HepG2 (cell line): ENCODE data around the gene TTC5. TPM values are rescaled to one million over a fixed set of nuclear protein-coding genes. Genes with fewer than 3 reads are reported as not detected.

ENCODE experiments used
- ATF1 ChIP-seq: IDR thresholded peaks from 2 replicates; pipeline ENCODE4 v1.6.1; 2016; ENCODE audit warnings: mild to moderate bottlenecking, control low read depth
- CBX2 ChIP-seq, 2 experiments: fragments of 200-600 bp in 1 of 2; sonication (generic); formaldehyde crosslinking in 1 of 2; IDR thresholded peaks; 2 replicates each; pipeline versions ENCODE4 v1.7.0 to v1.8.1; 2018 to 2022; ENCODE audit warnings: low read depth in 2 of 2, low read length in 1 of 2, mild to moderate bottlenecking in 1 of 2, missing genetic modification reagents in 1 of 2
- CENPX ChIP-seq: sonication (generic); formaldehyde crosslinking; IDR thresholded peaks from 2 replicates; pipeline ENCODE4 v1.9.0; 2021; ENCODE audit warnings: mild to moderate bottlenecking, missing genetic modification reagents, moderate library complexity
- GPBP1L1 ChIP-seq: sonication (generic); formaldehyde crosslinking; IDR thresholded peaks from 2 replicates; pipeline ENCODE4 v1.5.0; 2020; ENCODE audit warnings: mild to moderate bottlenecking, missing genetic modification reagents
- GTF3A ChIP-seq: sonication (generic); formaldehyde crosslinking; conservative IDR thresholded peaks from 2 replicates; pipeline ENCODE4 v1.4.0; 2020; ENCODE audit warnings: mild to moderate bottlenecking, missing genetic modification reagents
- HNRNPL ChIP-seq: fragments of 200-400 bp; formaldehyde crosslinking; IDR thresholded peaks from 2 replicates; pipeline ENCODE4 v1.6.1; 2017; ENCODE audit warnings: mild to moderate bottlenecking, low read depth, low read length
- HOXA5 ChIP-seq: sonication (generic); formaldehyde crosslinking; IDR thresholded peaks from 2 replicates; pipeline ENCODE4 v1.4.0; 2020; ENCODE audit warnings: missing genetic modification reagents
- IRF2 ChIP-seq: IDR thresholded peaks from 2 replicates; pipeline ENCODE4 v1.6.1; 2018; ENCODE audit warnings: missing genetic modification reagents, missing compliant biosample characterization
- KDM5A ChIP-seq: fragments of 200-600 bp; sonication (generic); IDR thresholded peaks from 2 replicates; pipeline ENCODE4 v1.7.0; 2018; ENCODE audit warnings: antibody characterized with exemption, mild to moderate bottlenecking, low read length, borderline replicate concordance
- KLF15 ChIP-seq: sonication (generic); formaldehyde crosslinking; IDR thresholded peaks from 2 replicates; pipeline ENCODE4 v1.8.1; 2023; ENCODE audit warnings: borderline replicate concordance, mild to moderate bottlenecking, inconsistent platforms, missing genetic modification reagents, mixed read lengths
- MATR3 ChIP-seq: sonication (generic); formaldehyde crosslinking; IDR thresholded peaks from 2 replicates; pipeline ENCODE4 v1.4.0; 2020; ENCODE audit warnings: missing genetic modification reagents
- MTF1 ChIP-seq: sonication (generic); formaldehyde crosslinking; IDR thresholded peaks from 2 replicates; pipeline ENCODE4 v1.5.0; 2020; ENCODE audit warnings: missing genetic modification reagents
- ONECUT2 ChIP-seq: sonication (generic); formaldehyde crosslinking; IDR thresholded peaks from 2 replicates; pipeline ENCODE4 v1.4.0; 2020; ENCODE audit warnings: missing genetic modification reagents
- RBM22 ChIP-seq: fragments of 200-400 bp; formaldehyde crosslinking; optimal IDR thresholded peaks from 2 replicates; pipeline ENCODE3; 2017; ENCODE audit warnings: mild to moderate bottlenecking, low read length, moderate library complexity
- SALL2 ChIP-seq: sonication (generic); formaldehyde crosslinking; IDR thresholded peaks from 2 replicates; pipeline ENCODE4 v1.8.1; 2023; ENCODE audit warnings: mild to moderate bottlenecking, missing genetic modification reagents, inconsistent platforms
- TBP ChIP-seq: sonication (generic); formaldehyde crosslinking; IDR thresholded peaks from 2 replicates; pipeline ENCODE4 v1.5.0; 2020; ENCODE audit warnings: missing genetic modification reagents
- TBX2 ChIP-seq: sonication (generic); formaldehyde crosslinking; IDR thresholded peaks from 2 replicates; pipeline ENCODE4 v1.5.0; 2020; ENCODE audit warnings: missing genetic modification reagents, mild to moderate bottlenecking, borderline replicate concordance
- ZBTB21 ChIP-seq: sonication (generic); formaldehyde crosslinking; IDR thresholded peaks from 2 replicates; pipeline ENCODE4 v1.4.0; 2020; ENCODE audit warnings: missing genetic modification reagents
- ZBTB38 ChIP-seq: sonication (generic); formaldehyde crosslinking; IDR thresholded peaks from 2 replicates; pipeline ENCODE4 v1.5.1; 2020; ENCODE audit warnings: mild to moderate bottlenecking, missing genetic modification reagents
- ZFAT ChIP-seq: sonication (generic); formaldehyde crosslinking; conservative IDR thresholded peaks from 2 replicates; pipeline ENCODE4 v1.8.1; 2023; ENCODE audit warnings: missing genetic modification reagents, inconsistent platforms
- ZFP41 ChIP-seq: sonication (generic); formaldehyde crosslinking; IDR thresholded peaks from 2 replicates; pipeline ENCODE4 v1.4.0; 2020; ENCODE audit warnings: mild to moderate bottlenecking, missing genetic modification reagents, borderline replicate concordance
- ZFX ChIP-seq: sonication (generic); formaldehyde crosslinking; IDR thresholded peaks from 2 replicates; pipeline ENCODE4 v1.4.0; 2020; ENCODE audit warnings: mild to moderate bottlenecking, low read depth, missing genetic modification reagents, moderate library complexity
- ZNF121 ChIP-seq: sonication (generic); formaldehyde crosslinking; IDR thresholded peaks from 2 replicates; pipeline ENCODE4 v1.5.0; 2020; ENCODE audit warnings: mild to moderate bottlenecking, missing genetic modification reagents
- ZNF263 ChIP-seq: sonication (generic); formaldehyde crosslinking; IDR thresholded peaks from 2 replicates; pipeline ENCODE4 v1.4.0; 2020; ENCODE audit warnings: missing genetic modification reagents
- ZNF280B ChIP-seq: sonication (generic); formaldehyde crosslinking; IDR thresholded peaks from 2 replicates; pipeline ENCODE4 v1.5.0; 2020; ENCODE audit warnings: missing genetic modification reagents, mild to moderate bottlenecking, borderline replicate concordance
- ZNF510 ChIP-seq: sonication (generic); formaldehyde crosslinking; IDR thresholded peaks from 2 replicates; pipeline ENCODE4 v1.4.0; 2020; ENCODE audit warnings: low read depth, mild to moderate bottlenecking, missing genetic modification reagents
- ZNF773 ChIP-seq: sonication (generic); formaldehyde crosslinking; IDR thresholded peaks from 2 replicates; pipeline ENCODE4 v1.4.0; 2020; ENCODE audit warnings: missing genetic modification reagents, borderline replicate concordance
- polyA plus RNA-seq, 8 experiments: library from polyadenylated mRNA; depleted of rRNA in 3 of 8; stranded (reverse) in 7 of 8; unstranded in 1 of 8; fragments of >200 nt; fragmentation: Illumina TruSeq in 4 of 8; extraction: Trizol in 4 of 8; gene quantifications; 2 replicates each; pipeline versions ENCODE4 v1.2.1 to v1.2.3, GENCODE V29; 2011 to 2016; ENCODE audit warnings: low read depth in 4 of 8, missing spikeins in 1 of 8, mixed read lengths in 1 of 8; ENCODE audit not compliant: insufficient read depth in 1 of 8
- total RNA-seq, 5 experiments: library from RNA; depleted of rRNA; stranded (reverse); fragments of >200 nt; fragmentation: Illumina TruSeq; extraction: Trizol; gene quantifications; 2 replicates each; pipeline ENCODE4 v1.2.3, GENCODE V29; 2016; ENCODE audit warnings: low read depth in 1 of 5
- TF ChIP-seq, protein P1 (sequence below), 2 experiments: fragments of 450-650 bp in 1 of 2; sonication (generic) in 1 of 2; formaldehyde crosslinking; IDR thresholded peaks; 2 replicates each; pipeline versions ENCODE4 v1.5.0 to v1.8.0; 2020 to 2022; ENCODE audit warnings: mild to moderate bottlenecking in 1 of 2, missing genetic modification reagents in 1 of 2

The TTC5 gene
- total and polyA plus RNA-seq, 2 of the 13 experiments (the other 11 are each of a cell fraction or from before 2014, with no cell fraction given): 8.7 to 28.5 TPM

- TF ChIP-seq, protein P1, sequence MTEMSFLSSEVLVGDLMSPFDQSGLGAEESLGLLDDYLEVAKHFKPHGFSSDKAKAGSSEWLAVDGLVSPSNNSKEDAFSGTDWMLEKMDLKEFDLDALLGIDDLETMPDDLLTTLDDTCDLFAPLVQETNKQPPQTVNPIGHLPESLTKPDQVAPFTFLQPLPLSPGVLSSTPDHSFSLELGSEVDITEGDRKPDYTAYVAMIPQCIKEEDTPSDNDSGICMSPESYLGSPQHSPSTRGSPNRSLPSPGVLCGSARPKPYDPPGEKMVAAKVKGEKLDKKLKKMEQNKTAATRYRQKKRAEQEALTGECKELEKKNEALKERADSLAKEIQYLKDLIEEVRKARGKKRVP (CRISPR knock-in tag; IDR thresholded peaks at IDR 0.05): peak in 1 of 2 experiments; percentile 77; a peak in 2 of 4 replicates
- TF ChIP-seq ZBTB38 (CRISPR knock-in tag): peak; percentile 85; the same call in 1 of the 2 replicates
- TF ChIP-seq ZFX: peak; percentile 79
- TF ChIP-seq GTF3A (CRISPR knock-in tag): 0 out of 2 replicates have a peak, but pooled peaks have one; percentile 58
- no peak for TF ChIP-seq ZNF263 (CRISPR knock-in tag)
- no peak for TF ChIP-seq TBP (CRISPR knock-in tag)
- no peak for TF ChIP-seq MTF1 (CRISPR knock-in tag)
- peak; percentile 83; the same call in 1 of the 2 replicates for TF ChIP-seq KDM5A
- TF ChIP-seq SALL2 (CRISPR knock-in tag): peak; percentile 64; the same call in 1 of the 2 replicates
- TF ChIP-seq CBX2 (IDR thresholded peaks at IDR 0.05; ENCODE audit: low read depth, low read length): no peak
- no peak for TF ChIP-seq CBX2 (CRISPR knock-in tag; IDR thresholded peaks at IDR 0.05; ENCODE audit: low read depth)
- peak; percentile 50 for TF ChIP-seq ONECUT2 (CRISPR knock-in tag)
- TF ChIP-seq RBM22: no peak
- TF ChIP-seq ZNF773 (CRISPR knock-in tag): no peak; the same call in 1 of the 2 replicates
- peak; percentile 86 for TF ChIP-seq TBX2 (CRISPR knock-in tag)
- TF ChIP-seq MATR3 (CRISPR knock-in tag): no peak
- peak; percentile 85; the same call in 1 of the 2 replicates for TF ChIP-seq IRF2 (CRISPR knock-in tag)
- TF ChIP-seq CENPX (CRISPR knock-in tag): no peak
- TF ChIP-seq ZNF510: peak; percentile 90
- peak; percentile 80 for TF ChIP-seq ZBTB21
- no peak; the same call in 1 of the 2 replicates for TF ChIP-seq ZFP41 (CRISPR knock-in tag)
- peak; percentile 97 for TF ChIP-seq ATF1
- TF ChIP-seq ZNF280B (CRISPR knock-in tag): peak; percentile 19; the same call in 1 of the 2 replicates
- TF ChIP-seq GPBP1L1 (CRISPR knock-in tag): no peak
- no peak for TF ChIP-seq ZFAT (CRISPR knock-in tag)
- peak; percentile 83 for TF ChIP-seq ZNF121 (CRISPR knock-in tag)
- TF ChIP-seq HOXA5: peak; percentile 71; the same call in 1 of the 2 replicates
- TF ChIP-seq HNRNPL: no peak
- 0 out of 2 replicates have a peak, but pooled peaks have one; percentile 13 for TF ChIP-seq KLF15
These were observed 37.5 kb upstream of the TTC5 start, which contains the start of gene PARP2 (continued) for GRCh38 chr14:20343092-20343861.
